D341Med (cell line): Measurements from ENCODE around the gene GCH1.
"Not testable (repeated sequence)": the region's sequence is repeated elsewhere in the genome, so short reads cannot be mapped to it uniquely, and the experiment has no call there.

ENCODE experiments used
- DNase-seq: peaks from one replicate; pipeline ENCODE4 v3.0.0; 2012; ENCODE audit warnings: low spot score

GCH1 gene

GRCh38 chr14:54902521-54903420, at the start of gene GCH1:
TSS of gene GCH1 (minus strand) at chr14:54902826. CDS start at chr14:54902663, 163 bp downstream.
- peak; percentile 93 for DNase-seq

- no peak for DNase-seq
Measured at GRCh38 chr14:54947230-54947629, 44.6 kb upstream of the GCH1 start.

- no peak for DNase-seq
Measured at GRCh38 chr14:54946500-54946899, 43.9 kb upstream of the GCH1 start.

GRCh38 chr14:54944737-54945391, 42.2 kb upstream of the GCH1 start:
- no peak for DNase-seq

- no peak for DNase-seq
Measured at GRCh38 chr14:54942913-54943312, 40.3 kb upstream of the GCH1 start.

- no peak for DNase-seq
Measured at GRCh38 chr14:54936816-54937215, 34.2 kb upstream of the GCH1 start.

- DNase-seq = no peak
Measured at GRCh38 chr14:54935958-54936357, 33.3 kb upstream of the GCH1 start.

- DNase-seq = no peak
Measured at GRCh38 chr14:54935100-54935499, 32.5 kb upstream of the GCH1 start.

- no peak for DNase-seq
Measured at GRCh38 chr14:54933006-54933405, 30.4 kb upstream of the GCH1 start.

GRCh38 chr14:54931598-54932340, 29.1 kb upstream of the GCH1 start:
- no peak for DNase-seq

- DNase-seq = no peak
Measured at GRCh38 chr14:54931101-54931500, 28.5 kb upstream of the GCH1 start.

GRCh38 chr14:54929556-54929955, 26.9 kb upstream of the GCH1 start:
- no peak for DNase-seq

- no peak for DNase-seq
Measured at GRCh38 chr14:54928216-54928615, 25.6 kb upstream of the GCH1 start.

GRCh38 chr14:54927551-54927950, 24.9 kb upstream of the GCH1 start:
- DNase-seq = no peak

GRCh38 chr14:54926570-54926969, 23.9 kb upstream of the GCH1 start:
- not testable (repeated sequence) for DNase-seq

- DNase-seq = no peak
Measured at GRCh38 chr14:54922598-54922997, 20.0 kb upstream of the GCH1 start.

- DNase-seq = no peak
Measured at GRCh38 chr14:54920052-54920451, 17.4 kb upstream of the GCH1 start.

- DNase-seq = no peak
Measured at GRCh38 chr14:54919330-54919729, 16.7 kb upstream of the GCH1 start.

GRCh38 chr14:54918427-54918826, 15.8 kb upstream of the GCH1 start:
- no peak for DNase-seq

GRCh38 chr14:54916101-54916500, 13.5 kb upstream of the GCH1 start:
- no peak for DNase-seq

GRCh38 chr14:54909817-54910558, 7.4 kb upstream of the GCH1 start:
- DNase-seq = no peak

GRCh38 chr14:54908973-54909372, 6.3 kb upstream of the GCH1 start:
- not testable (repeated sequence) for DNase-seq
